Measurements from ENCODE around the gene RNF224. TPM values are rescaled to one million over a fixed set of nuclear protein-coding genes. Genes with fewer than 3 reads are reported as not detected.
A peak's percentile ranks its signal among the peaks of the same experiment; 100 is the strongest.

RNF224 gene
- total and polyA plus RNA-seq, 2 of the 13 experiments (the other 11 are each of a cell fraction or from before 2014, with no cell fraction given), result 0.09 TPM; not detected in 1

GRCh38 chr9:137200311-137201204 lies 26.7 kb upstream of the RNF224 start, which contains the start of gene TPRN (continued):
- peak; percentile 64 for TF ChIP-seq ARID5B (CRISPR knock-in tag; IDR thresholded peaks at IDR 0.05)
- peak; percentile 84 for TF ChIP-seq AGO1 (IDR thresholded peaks at IDR 0.05; ENCODE audit: low read depth, low read length, poor library complexity, severe bottlenecking)
- TF ChIP-seq ELF1 (CRISPR knock-in tag; IDR thresholded peaks at IDR 0.05), result peak; percentile 100
- TF ChIP-seq ZNF296 (CRISPR knock-in tag; conservative IDR thresholded peaks at IDR 0.05), result no peak
- TF ChIP-seq ZBTB7B (CRISPR knock-in tag; IDR thresholded peaks at IDR 0.05), result peak; percentile 93
- TF ChIP-seq ZNF343 (CRISPR knock-in tag; IDR thresholded peaks at IDR 0.05), result peak; percentile 74; the same call in 1 of the 2 replicates
- TF ChIP-seq ZNF777 (CRISPR knock-in tag; IDR thresholded peaks at IDR 0.05), result peak; percentile 30; the same call in 1 of the 2 replicates
- TF ChIP-seq NKX3-1 (CRISPR knock-in tag; IDR thresholded peaks at IDR 0.05), result no peak
- peak; percentile 74; the same call in 1 of the 2 replicates for TF ChIP-seq HNRNPL (IDR thresholded peaks at IDR 0.05; ENCODE audit: low read depth, low read length)
- TF ChIP-seq TEAD2 (CRISPR knock-in tag; IDR thresholded peaks at IDR 0.05), result no peak
- TF ChIP-seq KLF16 (CRISPR knock-in tag; IDR thresholded peaks at IDR 0.05), result peak in 1 of 2 experiments; percentile 86; a peak in 2 of 4 replicates
- peak; percentile 62 for TF ChIP-seq MYPOP (CRISPR knock-in tag; IDR thresholded peaks at IDR 0.05)
- TF ChIP-seq ZNF879 (CRISPR knock-in tag; IDR thresholded peaks at IDR 0.05), result peak; percentile 92; the same call in 1 of the 2 replicates
- TF ChIP-seq PHB2 (IDR thresholded peaks at IDR 0.05; ENCODE audit: partially characterized antibody), result no peak
- TF ChIP-seq SNAI1 (CRISPR knock-in tag; IDR thresholded peaks at IDR 0.05; ENCODE audit: borderline replicate concordance), result no peak
- TF ChIP-seq ZNF605 (CRISPR knock-in tag; IDR thresholded peaks at IDR 0.05), result peak; percentile 61; the same call in 1 of the 2 replicates
- no peak for TF ChIP-seq ATF4 (CRISPR knock-in tag; IDR thresholded peaks at IDR 0.05)
- TF ChIP-seq FOXM1 (CRISPR knock-in tag; IDR thresholded peaks at IDR 0.05), result no peak
- no peak; the same call in 1 of the 2 replicates for TF ChIP-seq ZBTB33 (CRISPR knock-in tag; IDR thresholded peaks at IDR 0.05)
- TF ChIP-seq PLRG1 (conservative IDR thresholded peaks at IDR 0.05), result no peak
- peak; percentile 96 for TF ChIP-seq SP2 (CRISPR knock-in tag; IDR thresholded peaks at IDR 0.05)
- no peak for TF ChIP-seq HNRNPH1 (optimal IDR thresholded peaks at IDR 0.05; ENCODE audit: low read depth, low read length)
- peak; percentile 90 for TF ChIP-seq MED1 (CRISPR knock-in tag; IDR thresholded peaks at IDR 0.05)
